NCI-H2107 treated with DMSO at 0.1 percent for 48 hours (cell line): Measurements from ENCODE around the gene ZNF837.

Source experiments
- DNase-seq: peaks from one replicate; lab custom pipeline; 2025; ENCODE audit not compliant: unreplicated experiment; lab: John Stamatoyannopoulos, UW

Gene ZNF837

GRCh38 chr19:58372311-58373133 is 8.3 kb downstream of the ZNF837 start:
- no peak for DNase-seq

GRCh38 chr19:58368561-58369360 is 12.1 kb downstream of the ZNF837 start:
- DNase-seq = no peak

- DNase-seq = no peak
These were observed 13.0 kb downstream of the ZNF837 start for GRCh38 chr19:58367698-58368454.

- no peak for DNase-seq
These were observed 14.0 kb downstream of the ZNF837 start for GRCh38 chr19:58366585-58367430.

DNA sequence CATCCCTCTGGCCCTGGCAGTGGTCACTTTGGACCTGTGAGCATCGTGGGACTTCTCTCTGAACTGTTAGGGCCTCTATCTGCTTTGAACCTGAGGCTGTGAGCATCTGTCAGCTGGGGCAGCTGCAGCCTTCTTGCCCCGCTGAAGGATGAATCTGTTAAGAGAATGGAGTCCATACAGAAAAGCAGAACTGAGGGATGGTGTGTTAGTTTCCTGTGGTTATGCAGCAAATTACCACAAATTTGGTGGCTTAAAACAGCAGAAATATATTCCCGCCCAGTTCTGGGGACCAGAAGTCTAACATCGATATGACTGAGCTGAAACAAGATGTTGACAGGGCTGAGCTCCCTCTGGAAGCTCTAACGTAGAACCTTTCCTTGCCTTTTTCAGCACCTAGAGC is 16.7 kb downstream of the ZNF837 start:
- no peak for DNase-seq

GRCh38 chr19:58362272-58362994 is 18.4 kb downstream of the ZNF837 start, which contains the start of gene ZNF497:
TSS of gene ZNF497 (minus strand) at chr19:58362751. CDS start at chr19:58357635, 5,116 bp downstream.
- DNase-seq = peak; percentile 79

DNA sequence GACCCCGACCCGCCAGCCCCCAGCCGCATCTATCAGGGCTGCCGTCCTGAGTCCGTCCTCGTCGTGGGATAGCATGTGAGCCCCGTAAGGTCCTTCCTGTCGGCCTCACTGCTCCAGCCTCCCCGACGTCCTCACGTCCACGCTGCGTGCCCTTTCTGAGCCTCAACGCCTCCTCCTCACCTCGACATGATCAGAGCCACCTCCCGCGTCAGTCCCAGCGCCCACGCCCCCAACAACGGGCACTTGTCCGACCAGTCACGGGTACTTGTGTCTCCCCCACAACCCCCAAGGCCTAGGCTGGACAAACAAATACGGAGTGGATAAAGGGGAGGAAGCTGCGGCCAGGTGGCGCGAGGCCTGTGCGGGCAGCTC is 18.9 kb downstream of the ZNF837 start:
- DNase-seq = no peak

DNA sequence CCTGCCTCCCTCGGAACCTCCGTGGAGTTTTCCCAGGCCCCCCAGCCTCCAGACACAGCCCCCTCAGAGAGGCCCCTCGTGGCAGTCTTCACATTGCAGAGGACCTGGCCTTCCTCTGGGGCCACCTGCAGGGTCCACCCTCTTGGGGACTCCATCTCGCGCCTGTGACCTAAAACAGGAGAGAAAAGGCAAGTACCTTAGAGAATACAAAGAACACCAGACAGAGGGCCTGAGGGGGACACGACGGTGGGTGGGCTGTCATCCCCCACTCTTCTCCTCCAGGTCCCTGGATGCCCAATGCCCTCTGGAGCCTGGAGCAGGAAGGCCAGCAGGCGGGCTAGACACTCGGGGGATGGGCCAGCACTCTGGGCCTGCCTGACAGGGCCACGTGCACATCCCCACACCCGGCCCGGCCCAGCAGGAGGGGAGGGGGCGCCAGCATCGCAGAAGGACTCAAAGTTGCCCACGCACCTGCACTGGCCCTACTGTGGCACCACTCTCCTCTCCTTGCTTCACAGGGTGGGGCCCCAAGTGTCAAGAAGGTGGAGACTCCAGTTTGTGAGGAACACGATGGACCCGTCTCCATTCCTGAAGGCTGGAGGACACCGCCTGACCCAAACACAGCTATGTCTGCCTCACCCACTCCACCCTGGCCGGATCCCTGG is 23.2 kb downstream of the ZNF837 start:
- no peak for DNase-seq

GRCh38 chr19:58356766-58357480 is 23.9 kb downstream of the ZNF837 start:
- DNase-seq = no peak

- DNase-seq = no peak
These were observed 24.7 kb downstream of the ZNF837 start for GRCh38 chr19:58355908-58356765.

- DNase-seq = no peak
These were observed 25.5 kb downstream of the ZNF837 start for GRCh38 chr19:58355215-58355796.

- DNase-seq = no peak
These were observed 26.3 kb downstream of the ZNF837 start for GRCh38 chr19:58354478-58355030.

GRCh38 chr19:58353717-58354477 is 26.9 kb downstream of the ZNF837 start:
- DNase-seq = no peak

DNA sequence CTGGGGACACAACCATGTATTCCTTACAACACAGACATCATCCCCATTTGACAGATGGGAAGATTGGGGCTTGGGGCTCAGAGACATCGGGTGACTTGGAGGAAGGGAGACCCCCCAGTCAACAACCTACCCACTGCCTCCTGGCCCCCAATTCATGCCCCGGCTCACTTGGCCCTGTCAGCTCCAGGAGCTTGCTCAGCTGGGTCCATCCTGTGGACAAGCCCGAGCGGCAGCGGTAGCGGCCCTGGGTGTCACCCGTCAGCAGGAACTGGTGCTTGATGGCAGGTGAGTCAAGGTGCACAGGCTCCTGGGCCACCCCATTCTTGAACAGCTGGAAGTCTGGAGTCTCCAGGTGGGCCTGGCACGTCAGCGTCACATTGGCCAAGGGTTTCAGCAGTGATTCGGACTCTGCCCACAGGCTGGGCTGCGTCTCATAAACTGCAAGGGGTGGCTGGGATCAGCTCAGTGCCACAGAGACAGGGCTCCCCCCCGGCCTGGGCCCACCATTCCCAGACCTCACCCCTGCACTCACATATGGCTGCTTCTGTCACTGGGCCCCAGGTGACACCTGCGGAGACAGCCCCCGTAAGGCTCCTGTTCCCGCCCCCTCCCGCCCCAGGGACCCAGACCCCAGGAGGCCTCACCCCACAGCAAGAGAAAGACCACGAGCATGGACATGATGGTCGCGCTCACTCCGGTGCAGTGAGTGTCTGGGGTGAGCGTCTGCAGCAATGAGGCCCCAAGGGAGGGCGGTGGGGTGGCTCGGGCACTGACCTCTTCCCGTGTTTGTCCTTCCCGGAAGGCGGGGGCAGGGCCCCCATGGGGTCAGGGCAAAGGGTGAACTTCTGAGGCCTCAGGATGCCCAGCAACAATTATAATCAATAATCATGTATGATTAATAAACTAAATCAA is 27.8 kb downstream of the ZNF837 start, which contains the start of gene A1BG:
Gene A1BG, minus strand, starts transcription at position 733 of the 912 bp plus-strand sequence. Its CDS starts 55 bp downstream, at position 678.
- no peak for DNase-seq
